ENCODE measurements around the gene BFSP1. TPM values are rescaled to one million over a fixed set of nuclear protein-coding genes. Genes with fewer than 3 reads are reported as not detected.

Gene BFSP1
- total RNA-seq, 5 donors from 2014 or later (not counting 1 experiment from before 2014, with no cell fraction given): 0.25 to 0.53 (median 0.30) TPM

- Histone ChIP-seq H3K27ac (ENCODE audit: low read length) (no peak overlapping the region), H3K27me3 (replicated peaks in 1 of 2; ENCODE audit: control insufficient read depth in 2 of 2, extremely low read depth in 1 of 2, insufficient read depth in 2 of 2, low read length in 1 of 2) (no peaks in the 10 kb centered on the region), H3K36me3 (ENCODE audit: control insufficient read depth in 2 of 2, extremely low read depth in 1 of 2, insufficient read depth in 1 of 2, low read length in 1 of 2) (no peaks in the 10 kb centered on the region), H3K9me3 (no peaks in the 10 kb centered on the region), H3K4me3 (ENCODE audit: control insufficient read depth in 1 of 2, extremely low read depth in 1 of 2, low read length in 1 of 2) (no peak overlapping the region), H3K4me1 (ENCODE audit: control insufficient read depth in 1 of 2, extremely low read depth in 1 of 2, insufficient read depth in 2 of 2, low read length in 2 of 2) (peaks cover 0 to 2% of the 10 kb centered on the region in 2 experiments)
- ChIA-PET POLR2A (no interaction called here), CTCF (no interaction called here)
- WGBS (ENCODE audit: insufficient coverage): no CpG with 5 or more reads among the region's 1 CpG
- ATAC-seq (replicated peaks in 1 of 4) (no peak), DNase-seq (no peak)
- H3K36me3 Mint-ChIP-seq: no peaks in the 10 kb centered on the region
- no peak overlapping the region for H3K27ac Mint-ChIP-seq
- peaks cover 5 to 6% (median 5%) of the 10 kb centered on the region in 3 donors for H3K4me1 Mint-ChIP-seq
- H3K27me3 Mint-ChIP-seq: no peaks in the 10 kb centered on the region
- H3K4me3 Mint-ChIP-seq: no peak overlapping the region
- H3K9me3 Mint-ChIP-seq: no peaks in the 10 kb centered on the region
Observed at GRCh38 chr20:17558941-17559304, 27.7 kb upstream of the BFSP1 start.

DNA sequence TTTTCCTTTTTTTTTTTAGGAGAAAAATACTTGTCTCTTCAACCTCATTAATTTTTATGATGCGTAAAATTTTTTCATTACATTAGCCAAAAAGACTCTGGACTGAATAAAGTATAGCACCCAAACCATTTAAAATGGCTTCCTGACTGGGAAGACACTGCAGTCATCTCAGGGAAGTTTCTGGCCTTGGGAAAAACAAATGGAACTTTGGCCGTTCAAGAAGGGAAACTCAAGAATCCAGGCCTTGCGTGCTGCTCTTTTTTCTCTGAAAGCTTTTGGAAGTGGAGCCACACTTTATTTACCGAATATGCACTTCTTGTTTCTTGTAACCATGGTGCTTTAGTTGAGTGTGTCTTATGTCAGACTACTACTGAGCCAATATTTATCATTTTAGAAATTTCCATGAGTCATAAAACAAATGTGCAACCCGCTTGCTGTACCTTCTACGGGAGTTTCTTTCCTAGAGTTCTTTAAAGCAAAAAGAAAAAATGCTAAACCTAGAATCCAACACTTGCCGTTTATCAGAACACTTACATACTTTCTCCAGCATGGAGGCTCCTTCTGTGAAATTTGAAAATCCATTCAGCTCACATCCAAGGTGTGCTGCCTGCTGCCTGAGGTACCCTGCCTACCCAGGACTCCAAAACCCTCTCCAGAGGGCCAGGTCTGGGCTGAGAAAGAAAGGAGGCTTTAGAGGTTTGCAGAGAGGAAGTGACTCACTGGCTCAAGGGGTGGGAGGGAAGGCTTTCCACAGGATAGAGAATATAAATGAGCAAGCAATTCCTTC, 27.2 kb upstream of the BFSP1 start:
- Histone ChIP-seq H3K4me3 (ENCODE audit: control insufficient read depth in 1 of 2, extremely low read depth in 1 of 2, low read length in 1 of 2) (no peak overlapping the region), H3K36me3 (ENCODE audit: control insufficient read depth in 2 of 2, extremely low read depth in 1 of 2, insufficient read depth in 1 of 2, low read length in 1 of 2) (no peaks in the 10 kb centered on the region), H3K27me3 (replicated peaks in 1 of 2; ENCODE audit: control insufficient read depth in 2 of 2, extremely low read depth in 1 of 2, insufficient read depth in 2 of 2, low read length in 1 of 2) (no peaks in the 10 kb centered on the region), H3K9me3 (no peaks in the 10 kb centered on the region), H3K4me1 (ENCODE audit: control insufficient read depth in 1 of 2, extremely low read depth in 1 of 2, insufficient read depth in 2 of 2, low read length in 2 of 2) (peaks cover 0 to 2% of the 10 kb centered on the region in 2 experiments), H3K27ac (ENCODE audit: low read length) (no peak overlapping the region)
- WGBS (ENCODE audit: insufficient coverage): 50% methylated on average over 1 of the region's 7 CpGs
- Mint-ChIP-seq H3K9me3 (no peaks in the 10 kb centered on the region), H3K36me3 (no peaks in the 10 kb centered on the region), H3K4me1 (peaks cover 5 to 6% (median 5%) of the 10 kb centered on the region in 3 donors), H3K4me3 (no peak overlapping the region), H3K27me3 (no peaks in the 10 kb centered on the region), H3K27ac (peak overlapping the region in 1 of 2 donors; percentile 31)
- peak in 2 of 4 experiments; percentile 43 to 44 for ATAC-seq (replicated peaks in 1 of 4)
- ChIA-PET CTCF (no interaction called here), POLR2A (interaction anchor here in 1 of 2 donors (0.6 kb wide), 1 partner anchor 27 kb away, joined by 10 read pairs; no protein-coding TSS in a partner anchor)
- no peak for DNase-seq

- Histone ChIP-seq H3K9me3 (no peaks in the 10 kb centered on the region), H3K4me1 (ENCODE audit: control insufficient read depth in 1 of 2, extremely low read depth in 1 of 2, insufficient read depth in 2 of 2, low read length in 2 of 2) (peaks cover 0 to 2% of the 10 kb centered on the region in 2 experiments), H3K27ac (ENCODE audit: low read length) (no peak overlapping the region), H3K4me3 (ENCODE audit: control insufficient read depth in 1 of 2, extremely low read depth in 1 of 2, low read length in 1 of 2) (no peak overlapping the region), H3K36me3 (ENCODE audit: control insufficient read depth in 2 of 2, extremely low read depth in 1 of 2, insufficient read depth in 1 of 2, low read length in 1 of 2) (no peaks in the 10 kb centered on the region), H3K27me3 (replicated peaks in 1 of 2; ENCODE audit: control insufficient read depth in 2 of 2, extremely low read depth in 1 of 2, insufficient read depth in 2 of 2, low read length in 1 of 2) (no peaks in the 10 kb centered on the region)
- Mint-ChIP-seq H3K4me3 (no peak overlapping the region), H3K27me3 (no peaks in the 10 kb centered on the region), H3K4me1 (peaks cover 5 to 6% (median 5%) of the 10 kb centered on the region in 3 donors), H3K9me3 (no peaks in the 10 kb centered on the region), H3K27ac (no peak overlapping the region), H3K36me3 (no peaks in the 10 kb centered on the region)
- WGBS (ENCODE audit: insufficient coverage): no CpG with 5 or more reads among the region's 3 CpGs
- ATAC-seq (replicated peaks in 1 of 4) (no peak), DNase-seq (no peak)
- ChIA-PET CTCF (no interaction called here), POLR2A (interaction anchor here in 1 of 2 donors (0.6 kb wide), 1 partner anchor 28 kb away, joined by 10 read pairs; no protein-coding TSS in a partner anchor)
Observed at GRCh38 chr20:17557675-17558006, 26.5 kb upstream of the BFSP1 start.

- Histone ChIP-seq H3K4me1 (ENCODE audit: control insufficient read depth in 1 of 2, extremely low read depth in 1 of 2, insufficient read depth in 2 of 2, low read length in 2 of 2) (peaks cover 0 to 2% of the 10 kb centered on the region in 2 experiments), H3K36me3 (ENCODE audit: control insufficient read depth in 2 of 2, extremely low read depth in 1 of 2, insufficient read depth in 1 of 2, low read length in 1 of 2) (no peaks in the 10 kb centered on the region), H3K27me3 (replicated peaks in 1 of 2; ENCODE audit: control insufficient read depth in 2 of 2, extremely low read depth in 1 of 2, insufficient read depth in 2 of 2, low read length in 1 of 2) (no peaks in the 10 kb centered on the region), H3K27ac (ENCODE audit: low read length) (no peak overlapping the region), H3K9me3 (no peaks in the 10 kb centered on the region), H3K4me3 (ENCODE audit: control insufficient read depth in 1 of 2, extremely low read depth in 1 of 2, low read length in 1 of 2) (no peak overlapping the region)
- ATAC-seq (replicated peaks in 1 of 4) (no peak), DNase-seq (no peak)
- no peak overlapping the region for H3K27ac Mint-ChIP-seq
- WGBS (ENCODE audit: insufficient coverage): 100% methylated on average over 6 of the region's 11 CpGs
- H3K9me3 Mint-ChIP-seq: no peaks in the 10 kb centered on the region
- H3K36me3 Mint-ChIP-seq: no peaks in the 10 kb centered on the region
- H3K4me1 Mint-ChIP-seq: peaks cover 5 to 6% (median 5%) of the 10 kb centered on the region in 3 donors
- ChIA-PET CTCF (interaction anchor here in 1 of 2 donors (0.5 kb wide), 1 partner anchor 191 kb away, joined by 6 read pairs; no protein-coding TSS in a partner anchor), POLR2A (interaction anchor here in 1 of 2 donors (0.6 kb wide), 1 partner anchor 28 kb away, joined by 10 read pairs; no protein-coding TSS in a partner anchor)
- no peaks in the 10 kb centered on the region for H3K27me3 Mint-ChIP-seq
- no peak overlapping the region for H3K4me3 Mint-ChIP-seq
Observed at GRCh38 chr20:17556837-17557674, 25.9 kb upstream of the BFSP1 start.

DNA sequence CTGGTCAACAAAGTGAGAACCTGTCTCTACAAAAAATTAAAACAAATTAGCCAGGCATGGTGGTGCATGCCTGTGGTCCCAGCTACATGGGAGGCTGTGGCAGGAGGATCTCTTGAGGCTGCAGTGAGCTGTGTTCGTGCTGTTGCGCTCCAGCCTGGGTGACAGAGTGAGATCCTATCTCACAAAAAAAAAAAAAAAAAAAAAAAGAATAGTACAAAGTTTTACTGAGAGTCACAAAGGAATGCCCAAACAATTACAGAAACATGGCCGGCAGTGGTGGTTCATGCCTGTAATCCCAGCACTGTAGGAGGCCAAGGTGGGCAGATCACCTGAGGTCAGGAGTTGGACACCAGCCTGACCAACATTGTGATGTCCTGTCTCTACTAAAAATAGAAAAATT, 23.9 kb upstream of the BFSP1 start:
- H3K9me3 Mint-ChIP-seq: no peaks in the 10 kb centered on the region
- no peak overlapping the region for H3K4me3 Mint-ChIP-seq
- H3K36me3 Mint-ChIP-seq: no peaks in the 10 kb centered on the region
- H3K4me1 ChIP-seq (ENCODE audit: control insufficient read depth in 1 of 2, extremely low read depth in 1 of 2, insufficient read depth in 2 of 2, low read length in 2 of 2): peaks cover 0 to 2% of the 10 kb centered on the region in 2 experiments
- H3K4me1 Mint-ChIP-seq: peaks cover 5 to 6% (median 5%) of the 10 kb centered on the region in 3 donors
- H3K27ac ChIP-seq (ENCODE audit: low read length): no peak overlapping the region
- no peaks in the 10 kb centered on the region for H3K36me3 ChIP-seq (ENCODE audit: control insufficient read depth in 2 of 2, extremely low read depth in 1 of 2, insufficient read depth in 1 of 2, low read length in 1 of 2)
- peaks cover 0 to 5% of the 10 kb centered on the region in 2 experiments for H3K27me3 ChIP-seq (replicated peaks in 1 of 2; ENCODE audit: control insufficient read depth in 2 of 2, extremely low read depth in 1 of 2, insufficient read depth in 2 of 2, low read length in 1 of 2)
- no CpG with 5 or more reads among the region's 3 CpGs for WGBS (ENCODE audit: insufficient coverage)
- ATAC-seq (replicated peaks in 1 of 4) (no peak), DNase-seq (no peak)
- no peaks in the 10 kb centered on the region for H3K27me3 Mint-ChIP-seq
- no peak overlapping the region for H3K4me3 ChIP-seq (ENCODE audit: control insufficient read depth in 1 of 2, extremely low read depth in 1 of 2, low read length in 1 of 2)
- ChIA-PET POLR2A (no interaction called here), CTCF (no interaction called here)
- H3K27ac Mint-ChIP-seq: no peak overlapping the region
- H3K9me3 ChIP-seq: no peaks in the 10 kb centered on the region

DNA sequence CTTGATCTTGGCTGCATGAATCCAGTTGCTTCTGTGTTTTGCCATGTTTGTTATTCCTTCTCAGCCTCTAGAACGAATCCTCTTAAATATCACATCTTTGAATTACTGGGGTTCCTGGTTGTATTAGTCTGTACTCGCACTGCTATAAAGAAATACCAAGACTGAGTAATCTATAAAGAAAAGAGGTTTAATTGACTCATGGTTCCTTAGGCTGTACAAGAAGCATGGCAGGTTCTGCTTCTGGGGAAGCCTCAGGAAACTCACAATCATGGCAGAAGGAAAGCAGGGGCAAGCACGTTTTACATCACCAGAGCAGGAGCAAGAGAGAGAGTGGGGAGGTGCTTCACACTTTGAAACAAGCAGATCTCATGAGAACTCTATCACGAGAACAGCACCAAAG, 18.0 kb upstream of the BFSP1 start:
- Histone ChIP-seq H3K4me3 (ENCODE audit: control insufficient read depth in 1 of 2, extremely low read depth in 1 of 2, low read length in 1 of 2) (no peak overlapping the region), H3K9me3 (no peaks in the 10 kb centered on the region), H3K4me1 (ENCODE audit: control insufficient read depth in 1 of 2, extremely low read depth in 1 of 2, insufficient read depth in 2 of 2, low read length in 2 of 2) (no peaks in the 10 kb centered on the region), H3K36me3 (ENCODE audit: control insufficient read depth in 2 of 2, extremely low read depth in 1 of 2, insufficient read depth in 1 of 2, low read length in 1 of 2) (no peaks in the 10 kb centered on the region), H3K27me3 (replicated peaks in 1 of 2; ENCODE audit: control insufficient read depth in 2 of 2, extremely low read depth in 1 of 2, insufficient read depth in 2 of 2, low read length in 1 of 2) (peaks cover 0 to 5% of the 10 kb centered on the region in 2 experiments), H3K27ac (ENCODE audit: low read length) (no peak overlapping the region)
- H3K27me3 Mint-ChIP-seq: peaks cover 3 to 5% of the 10 kb centered on the region in 2 donors
- ChIA-PET POLR2A (no interaction called here), CTCF (no interaction called here)
- H3K27ac Mint-ChIP-seq: no peak overlapping the region
- no peaks in the 10 kb centered on the region for H3K9me3 Mint-ChIP-seq
- no peaks in the 10 kb centered on the region for H3K4me1 Mint-ChIP-seq
- ATAC-seq (replicated peaks in 1 of 4) (no peak), DNase-seq (no peak)
- H3K36me3 Mint-ChIP-seq: no peaks in the 10 kb centered on the region
- H3K4me3 Mint-ChIP-seq: no peak overlapping the region
- 88% methylated on average over 2 of the region's 4 CpGs for WGBS (ENCODE audit: insufficient coverage)
